ENCODE data around the gene PRSS12.

PRSS12 gene

DNA sequence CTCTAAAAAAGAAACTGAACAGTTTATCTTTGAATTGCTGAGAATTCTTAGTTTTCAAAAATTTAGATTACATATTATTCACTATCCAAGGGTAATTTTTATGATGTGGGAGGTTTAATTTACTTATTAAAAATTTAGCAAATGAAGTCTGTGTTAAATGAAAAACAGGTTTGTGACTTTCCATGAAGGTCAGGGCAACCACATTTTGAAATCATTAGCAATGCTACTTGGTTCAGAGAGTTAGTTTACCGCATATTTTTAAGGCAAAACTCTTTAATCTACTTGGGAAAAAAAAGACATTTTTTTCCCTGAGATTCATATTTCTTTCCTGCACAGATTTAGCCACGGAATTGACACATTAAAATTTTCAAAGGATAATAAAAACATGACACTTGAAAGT lies 37.3 kb upstream of the PRSS12 start:
- TF ChIP-seq, protein P1, sequence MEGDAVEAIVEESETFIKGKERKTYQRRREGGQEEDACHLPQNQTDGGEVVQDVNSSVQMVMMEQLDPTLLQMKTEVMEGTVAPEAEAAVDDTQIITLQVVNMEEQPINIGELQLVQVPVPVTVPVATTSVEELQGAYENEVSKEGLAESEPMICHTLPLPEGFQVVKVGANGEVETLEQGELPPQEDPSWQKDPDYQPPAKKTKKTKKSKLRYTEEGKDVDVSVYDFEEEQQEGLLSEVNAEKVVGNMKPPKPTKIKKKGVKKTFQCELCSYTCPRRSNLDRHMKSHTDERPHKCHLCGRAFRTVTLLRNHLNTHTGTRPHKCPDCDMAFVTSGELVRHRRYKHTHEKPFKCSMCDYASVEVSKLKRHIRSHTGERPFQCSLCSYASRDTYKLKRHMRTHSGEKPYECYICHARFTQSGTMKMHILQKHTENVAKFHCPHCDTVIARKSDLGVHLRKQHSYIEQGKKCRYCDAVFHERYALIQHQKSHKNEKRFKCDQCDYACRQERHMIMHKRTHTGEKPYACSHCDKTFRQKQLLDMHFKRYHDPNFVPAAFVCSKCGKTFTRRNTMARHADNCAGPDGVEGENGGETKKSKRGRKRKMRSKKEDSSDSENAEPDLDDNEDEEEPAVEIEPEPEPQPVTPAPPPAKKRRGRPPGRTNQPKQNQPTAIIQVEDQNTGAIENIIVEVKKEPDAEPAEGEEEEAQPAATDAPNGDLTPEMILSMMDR (IDR thresholded peaks at IDR 0.05; ENCODE audit: borderline replicate concordance, insufficient read depth, low read depth, low read length): no peak
- H3K4me3 ChIP-seq (ENCODE audit: low read depth, low read length): no peak overlapping the region

DNA sequence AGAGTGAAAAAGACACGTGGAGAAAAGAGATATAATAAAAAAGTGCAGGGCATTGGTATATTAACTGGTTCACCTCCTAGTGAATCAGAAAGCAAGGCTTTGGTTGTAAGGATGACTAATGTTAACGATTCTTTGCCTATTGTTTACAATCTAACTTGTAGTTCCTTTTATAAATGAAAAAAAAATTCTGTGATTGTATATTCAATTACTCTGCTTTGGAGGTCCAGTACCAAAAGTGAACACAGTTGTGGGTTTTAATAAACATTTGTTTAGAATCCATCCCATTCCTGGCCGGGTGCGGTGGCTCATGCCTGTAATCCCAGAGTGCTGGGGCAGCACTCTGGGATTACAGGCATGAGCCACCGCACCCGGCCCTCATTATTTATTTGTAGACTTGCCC lies 36.9 kb upstream of the PRSS12 start:
- no peak overlapping the region for H3K4me3 ChIP-seq (ENCODE audit: low read depth, low read length)
- TF ChIP-seq, protein P1 (IDR thresholded peaks at IDR 0.05; ENCODE audit: borderline replicate concordance, insufficient read depth, low read depth, low read length): no peak

DNA sequence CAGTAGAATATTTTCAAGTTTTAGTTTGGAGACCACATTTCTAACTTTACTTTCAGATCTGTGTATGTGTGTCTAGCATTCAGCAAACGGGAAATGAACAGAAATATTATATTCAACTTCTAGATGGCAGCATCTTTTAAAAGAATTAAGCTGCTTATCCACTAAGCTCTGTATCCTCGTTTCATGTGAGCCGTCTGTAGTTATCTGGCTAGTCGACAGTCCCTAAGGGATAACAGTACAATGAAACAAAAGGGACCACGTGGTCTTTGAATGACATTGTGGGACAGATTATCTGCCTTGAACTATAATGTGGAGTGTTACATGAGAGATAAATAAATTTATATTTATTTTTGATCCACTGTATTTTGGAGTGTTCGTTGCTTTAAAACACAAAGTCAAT lies 35.8 kb upstream of the PRSS12 start:
- no peak overlapping the region for H3K4me3 ChIP-seq (ENCODE audit: low read depth, low read length)
- TF ChIP-seq, protein P1 (IDR thresholded peaks at IDR 0.05; ENCODE audit: borderline replicate concordance, insufficient read depth, low read depth, low read length): no peak

DNA sequence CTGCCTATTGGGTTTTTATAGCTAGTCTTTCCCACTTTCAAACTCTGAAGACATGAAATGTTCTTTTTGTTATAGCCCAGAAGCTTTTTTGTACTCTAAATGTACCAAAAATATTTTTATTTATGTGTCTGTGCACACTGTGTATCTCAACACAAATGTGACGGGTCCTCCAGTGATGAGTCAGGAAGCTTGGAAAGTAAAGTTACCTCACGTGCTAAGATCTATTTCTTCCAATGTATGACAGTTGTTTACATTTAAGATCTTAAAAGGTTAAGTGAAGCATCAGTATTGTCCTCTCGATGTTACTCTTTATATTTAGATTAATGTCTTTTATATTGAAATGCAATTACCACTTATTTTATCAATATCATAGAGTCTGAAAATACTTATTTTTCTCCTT lies 29.1 kb upstream of the PRSS12 start:
- TF ChIP-seq, protein P1 (IDR thresholded peaks at IDR 0.05; ENCODE audit: borderline replicate concordance, insufficient read depth, low read depth, low read length): no peak
- H3K4me3 ChIP-seq (ENCODE audit: low read depth, low read length): no peak overlapping the region

DNA sequence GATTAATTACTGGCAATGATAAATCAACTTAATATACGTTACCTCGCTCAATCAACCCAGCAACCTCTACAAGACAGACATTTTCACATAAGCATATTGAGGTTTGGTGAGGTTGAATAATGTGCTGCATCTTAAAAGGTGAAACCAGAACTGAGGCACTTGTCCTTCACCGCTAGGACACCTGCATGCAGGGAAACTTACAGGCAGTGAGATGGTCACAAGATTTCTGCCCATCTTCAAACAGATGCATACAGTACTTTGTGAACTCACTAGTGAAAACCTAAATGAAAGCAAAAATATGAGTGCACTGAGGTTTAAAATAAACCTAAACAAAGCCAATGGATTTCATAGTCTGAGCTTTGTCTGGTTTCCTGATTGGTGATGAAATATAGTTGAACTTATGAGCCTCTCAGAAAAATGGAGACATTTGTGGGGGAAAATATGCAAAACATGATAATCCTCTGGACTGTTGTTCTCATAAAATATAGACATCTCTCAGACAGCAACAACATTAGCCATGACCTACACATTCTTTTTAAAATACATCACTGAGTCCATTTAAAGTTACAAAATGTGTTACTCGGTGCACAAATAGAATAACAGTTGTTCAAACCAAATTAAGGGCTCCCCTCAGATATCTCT lies 20.9 kb upstream of the PRSS12 start:
- TF ChIP-seq, protein P1 (IDR thresholded peaks at IDR 0.05; ENCODE audit: borderline replicate concordance, insufficient read depth, low read depth, low read length): no peak
- H3K4me3 ChIP-seq (ENCODE audit: low read depth, low read length): no peak overlapping the region

DNA sequence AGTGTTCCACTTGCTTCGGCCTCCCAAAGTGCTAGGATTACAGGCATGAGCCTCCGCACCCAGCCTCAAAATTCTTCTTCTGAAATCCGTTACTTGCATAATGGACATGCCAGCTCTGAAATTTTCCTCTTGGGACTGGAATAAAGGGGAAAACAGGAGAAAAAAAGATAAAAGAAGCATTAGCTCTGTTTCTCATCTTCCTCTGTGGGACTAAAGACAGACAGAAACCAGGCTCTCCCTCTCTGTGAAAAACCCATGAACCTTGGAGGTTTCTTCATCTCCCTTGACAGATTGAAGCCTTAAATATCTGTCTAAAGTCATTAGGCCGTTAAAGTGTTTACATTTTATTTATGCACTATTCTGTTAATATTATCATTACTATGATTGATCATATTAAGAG lies 19.4 kb upstream of the PRSS12 start:
- TF ChIP-seq, protein P1 (IDR thresholded peaks at IDR 0.05; ENCODE audit: borderline replicate concordance, insufficient read depth, low read depth, low read length): no peak
- H3K4me3 ChIP-seq (ENCODE audit: low read depth, low read length): no peak overlapping the region

DNA sequence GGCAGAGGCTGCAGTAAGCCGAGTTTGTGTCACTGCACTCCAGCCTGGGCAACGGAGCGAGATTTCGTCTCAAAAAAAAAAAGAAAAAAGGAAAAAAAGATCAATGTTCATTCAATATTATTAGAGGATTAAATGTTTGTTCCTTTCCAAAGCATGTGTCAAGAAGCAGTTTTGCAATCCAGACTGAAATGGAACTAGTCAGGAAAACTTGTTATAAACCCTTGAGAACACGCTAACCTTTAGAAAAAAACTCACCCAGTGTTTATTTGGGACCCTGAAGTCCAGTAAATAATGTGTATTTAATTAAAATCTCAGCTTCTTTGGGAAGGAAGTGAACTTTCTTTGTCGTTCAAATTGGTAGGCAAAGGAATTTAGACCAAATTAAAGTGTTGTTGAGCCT lies 16.4 kb upstream of the PRSS12 start:
- TF ChIP-seq, protein P1 (IDR thresholded peaks at IDR 0.05; ENCODE audit: borderline replicate concordance, insufficient read depth, low read depth, low read length): no peak
- no peak overlapping the region for H3K4me3 ChIP-seq (ENCODE audit: low read depth, low read length)
